Omental fat pad (tissue), 4 donors: Measurements from ENCODE around the gene DBN1. TPM values are rescaled to one million over a fixed set of nuclear protein-coding genes. Genes with fewer than 3 reads are reported as not detected.

Experiments used
- ATAC-seq: fragments of 150-250 bp; one replicate; pipeline ENCODE4 v1.9.1; 2016; ENCODE audit warnings: mild to moderate bottlenecking, moderate library complexity; ENCODE audit not compliant: low FRiP score
- DNase-seq: peaks from one replicate; pipeline ENCODE4 v3.0.0-alpha.2; 2019; ENCODE audit warnings: low spot score
- CTCF ChIP-seq, 3 donors: fragments of 450-650 bp; IDR thresholded peaks; one replicate each; pipeline ENCODE4 v1.5.1; 2016 to 2017; ENCODE audit warnings: antibody characterized with exemption in 3 of 3, mild to moderate bottlenecking in 3 of 3, moderate library complexity in 2 of 3
- total RNA-seq, 4 donors: library from RNA; depleted of rRNA; stranded (reverse); fragments of >200 nt; gene quantifications; one replicate each; pipeline ENCODE4 v1.1.0, GENCODE V29; 2016

DBN1 gene
- total RNA-seq, 4 donors from 2014 or later, result 33.5 to 78.5 (median 38.3) TPM

DNA sequence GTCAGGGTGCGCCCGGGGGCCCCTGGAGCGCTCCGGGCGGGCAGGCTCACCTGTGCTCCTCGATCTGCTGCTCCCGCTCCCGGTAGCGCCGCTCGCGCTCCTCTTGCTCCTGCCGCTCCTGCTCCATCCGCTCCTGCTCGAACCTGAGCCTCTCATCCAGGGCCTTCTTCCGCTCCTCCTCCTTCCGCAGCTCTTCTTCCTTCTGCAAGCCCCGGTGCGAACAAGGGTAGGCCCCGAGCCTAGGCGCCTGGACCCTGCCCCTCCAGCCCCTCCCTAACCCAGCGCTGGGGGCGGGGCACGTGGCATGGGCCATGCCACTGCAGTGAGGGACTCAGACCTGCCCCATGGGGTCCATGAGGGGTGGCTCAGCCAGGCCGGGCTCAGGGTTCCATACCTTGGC is 6.6 kb downstream of the DBN1 start:
- no peak for TF ChIP-seq CTCF (IDR thresholded peaks at IDR 0.05)
- DNase-seq (no peak), ATAC-seq (no peak)

GRCh38 chr5:177465044-177465443 is 8.4 kb downstream of the DBN1 start:
- no peak for ATAC-seq
- DNase-seq, result no peak
- no peak for TF ChIP-seq CTCF (IDR thresholded peaks at IDR 0.05)

DNA sequence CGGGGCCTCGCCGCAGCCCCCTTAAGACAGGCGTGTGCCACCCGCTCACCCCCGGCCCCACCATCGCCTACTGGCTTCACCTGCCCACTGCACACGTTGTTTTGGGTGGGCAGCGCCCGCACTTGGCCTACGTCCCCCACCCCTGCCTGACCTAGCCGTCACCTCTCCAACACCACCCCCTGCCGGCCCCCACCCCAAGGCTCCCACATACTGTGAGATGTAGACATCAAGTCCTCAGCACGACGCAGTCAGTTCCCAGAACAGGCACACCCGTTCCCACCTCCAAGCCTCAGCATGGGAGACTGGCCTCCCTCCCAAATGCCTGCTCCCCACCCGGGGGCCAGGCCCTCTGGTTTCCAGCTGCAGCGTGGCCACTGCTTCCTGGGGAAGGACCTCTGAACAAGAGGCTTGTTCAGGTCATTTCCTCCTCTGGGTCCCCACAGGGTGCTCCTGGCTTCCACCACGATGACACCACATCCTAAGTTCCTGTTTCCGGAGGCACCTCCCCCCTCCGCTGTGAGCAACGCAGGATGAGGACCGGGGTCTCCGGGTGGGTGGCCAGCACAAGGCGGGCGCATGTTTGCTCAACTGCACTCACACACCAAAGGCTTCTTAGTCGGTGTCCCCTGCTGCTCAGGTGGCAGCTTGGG is 11.3 kb downstream of the DBN1 start:
- ATAC-seq, result no peak

GRCh38 chr5:177459819-177460628 is 13.4 kb downstream of the DBN1 start:
- DNase-seq (no peak), ATAC-seq (no peak)
- TF ChIP-seq CTCF (IDR thresholded peaks at IDR 0.05), result no peak

More for the DNA sequence above, 11.3 kb downstream of the DBN1 start:
- no peak for TF ChIP-seq CTCF (IDR thresholded peaks at IDR 0.05)
- no peak for DNase-seq

DNA sequence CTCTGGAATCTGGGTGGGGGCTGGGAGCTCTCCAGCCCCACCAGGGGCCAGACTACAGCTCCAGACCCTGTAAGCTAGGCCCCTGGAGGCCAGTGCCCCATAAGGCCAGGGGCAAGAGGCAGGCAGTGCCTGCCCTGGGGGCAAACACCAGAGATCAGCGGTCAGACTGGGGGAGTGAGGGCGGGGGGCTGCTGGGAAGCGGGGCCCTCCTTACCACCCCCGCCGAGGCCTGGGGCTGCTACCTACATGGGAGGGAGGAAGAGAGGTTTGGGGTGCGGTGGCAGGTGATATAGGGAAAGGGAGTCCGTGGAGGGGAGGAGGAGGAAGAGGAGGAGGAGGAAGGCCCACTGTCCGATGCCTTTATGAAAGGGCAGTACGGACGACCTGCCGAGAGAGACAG is 14.1 kb downstream of the DBN1 start:
- no peak for ATAC-seq

GRCh38 chr5:177458912-177459350 is 14.5 kb downstream of the DBN1 start:
- no peak for ATAC-seq
- TF ChIP-seq CTCF (IDR thresholded peaks at IDR 0.05), result no peak
- DNase-seq, result no peak

More for the DNA sequence above, 14.1 kb downstream of the DBN1 start:
- no peak for TF ChIP-seq CTCF (IDR thresholded peaks at IDR 0.05)
- no peak for DNase-seq
